LNCaP clone FGC (cell line): ENCODE measurements around the gene RCC2.

Experiments used
- DNase-seq: peaks from one replicate; pipeline ENCODE4 v3.0.0-alpha.2; 2011; ENCODE audit warnings: low read depth
- H3K4me3 ChIP-seq: 2 replicates; pipeline ENCODE4 v1.5.1; 2011; ENCODE audit warnings: mild to moderate bottlenecking, low read depth, low read length, control low read depth
- TF ChIP-seq, protein P1 (sequence below): IDR thresholded peaks from 2 replicates; pipeline ENCODE4 v1.5.1; 2012; ENCODE audit warnings: mild to moderate bottlenecking; ENCODE audit not compliant: control insufficient read depth, insufficient read depth; ENCODE audit errors: extremely low read depth

Gene RCC2

GRCh38 chr1:17359031-17359430 is 80.4 kb downstream of the RCC2 start:
- no peak for DNase-seq
- H3K4me3 ChIP-seq, result no peak overlapping the region
- TF ChIP-seq, protein P1, sequence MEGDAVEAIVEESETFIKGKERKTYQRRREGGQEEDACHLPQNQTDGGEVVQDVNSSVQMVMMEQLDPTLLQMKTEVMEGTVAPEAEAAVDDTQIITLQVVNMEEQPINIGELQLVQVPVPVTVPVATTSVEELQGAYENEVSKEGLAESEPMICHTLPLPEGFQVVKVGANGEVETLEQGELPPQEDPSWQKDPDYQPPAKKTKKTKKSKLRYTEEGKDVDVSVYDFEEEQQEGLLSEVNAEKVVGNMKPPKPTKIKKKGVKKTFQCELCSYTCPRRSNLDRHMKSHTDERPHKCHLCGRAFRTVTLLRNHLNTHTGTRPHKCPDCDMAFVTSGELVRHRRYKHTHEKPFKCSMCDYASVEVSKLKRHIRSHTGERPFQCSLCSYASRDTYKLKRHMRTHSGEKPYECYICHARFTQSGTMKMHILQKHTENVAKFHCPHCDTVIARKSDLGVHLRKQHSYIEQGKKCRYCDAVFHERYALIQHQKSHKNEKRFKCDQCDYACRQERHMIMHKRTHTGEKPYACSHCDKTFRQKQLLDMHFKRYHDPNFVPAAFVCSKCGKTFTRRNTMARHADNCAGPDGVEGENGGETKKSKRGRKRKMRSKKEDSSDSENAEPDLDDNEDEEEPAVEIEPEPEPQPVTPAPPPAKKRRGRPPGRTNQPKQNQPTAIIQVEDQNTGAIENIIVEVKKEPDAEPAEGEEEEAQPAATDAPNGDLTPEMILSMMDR, result no peak

GRCh38 chr1:17358557-17358956 is 80.9 kb downstream of the RCC2 start:
- H3K4me3 ChIP-seq, result no peak overlapping the region
- TF ChIP-seq, protein P1, result no peak
- no peak for DNase-seq
